ENCODE measurements around the gene MCM9.

GRCh38 chr6:118789419-118789818, 145.5 kb downstream of the MCM9 start:
- TF ChIP-seq SUZ12 (IDR thresholded peaks at IDR 0.05; ENCODE audit: extremely low read depth, insufficient read depth, insufficient read length) (no peak), YY1 (IDR thresholded peaks at IDR 0.05; ENCODE audit: insufficient read depth, insufficient read length) (no peak), ZNF274 (IDR thresholded peaks at IDR 0.05; ENCODE audit: low read depth, low read length) (no peak)
